HK-2 (cell line): ENCODE measurements around the gene GLI3.

ENCODE experiments used
- DNase-seq: peaks from one replicate; pipeline ENCODE4 v3.0.0-alpha.2; 2018; ENCODE audit not compliant: unreplicated experiment

Gene GLI3

DNA sequence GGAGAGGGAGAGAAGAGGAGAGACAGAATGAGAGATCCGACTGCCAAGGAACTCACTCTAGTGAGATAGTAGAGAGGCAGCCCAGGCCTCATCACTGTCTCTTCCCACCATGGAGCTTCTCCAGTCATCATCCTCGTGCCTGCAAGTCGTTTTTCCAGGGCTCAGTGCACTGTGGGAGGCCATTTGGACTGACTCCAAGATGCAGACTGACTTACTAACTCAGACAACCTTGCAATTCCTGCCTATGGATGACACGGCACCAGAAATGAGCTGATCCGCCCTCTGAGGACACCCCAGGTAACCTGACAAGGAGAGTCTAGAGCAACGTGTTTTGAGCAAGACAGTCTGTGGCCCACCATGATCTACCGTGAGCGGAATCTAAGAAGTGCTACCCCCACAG is 154.9 kb downstream of the GLI3 start:
- no peak for DNase-seq

DNA sequence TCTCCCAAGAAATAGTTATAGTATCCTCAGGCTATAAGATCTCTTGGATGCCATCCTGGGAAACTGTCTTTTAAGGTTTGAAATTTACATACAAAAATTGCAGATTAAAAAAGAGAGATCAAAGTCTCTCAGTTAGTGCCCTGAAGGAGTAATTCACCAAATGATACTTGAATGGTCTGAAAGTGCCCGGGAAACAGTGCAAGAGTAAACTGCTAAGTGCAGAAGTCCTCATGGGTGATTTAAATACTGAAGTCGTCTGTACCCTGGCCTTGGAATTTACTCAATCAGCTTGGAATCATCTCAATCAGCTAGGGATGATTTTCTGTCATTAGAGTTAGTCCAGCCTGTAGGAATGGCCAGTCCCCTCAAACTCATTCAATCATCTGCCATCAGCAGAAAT is 155.3 kb downstream of the GLI3 start:
- no peak for DNase-seq

DNA sequence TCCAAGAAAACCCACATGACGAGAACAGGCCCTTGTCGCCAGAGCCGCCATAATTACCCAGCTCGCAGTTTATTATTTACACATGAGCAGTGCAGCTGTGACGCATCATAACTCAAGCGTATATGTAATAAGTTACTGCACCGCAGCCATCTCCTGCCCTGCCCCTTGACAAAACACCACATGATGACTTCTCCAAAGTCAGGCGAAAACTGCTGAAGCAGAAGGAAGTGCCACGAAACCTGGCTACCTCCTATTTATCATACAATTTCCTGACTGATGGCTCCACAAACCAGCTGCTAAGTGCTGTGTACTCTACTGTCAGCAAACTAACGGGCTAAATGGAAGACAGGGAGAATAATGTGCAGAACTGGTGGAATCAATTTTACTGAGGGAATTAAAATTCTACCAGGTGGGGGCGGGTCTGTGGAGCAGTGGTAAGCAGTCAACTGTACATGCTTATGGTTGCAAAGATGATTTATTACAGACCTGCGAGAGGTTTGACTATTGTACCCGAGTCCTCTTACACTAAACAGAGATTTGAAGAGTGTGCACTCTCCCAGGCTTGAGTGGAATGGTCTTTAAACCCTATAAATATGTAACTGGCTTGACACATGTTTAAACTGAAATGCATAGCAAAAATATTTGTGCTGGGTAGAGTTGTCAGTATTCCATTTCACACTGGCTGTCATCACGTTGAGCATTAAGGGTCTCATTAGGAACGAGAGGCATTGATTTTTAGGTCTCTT is 156.0 kb downstream of the GLI3 start:
- DNase-seq: no peak

DNA sequence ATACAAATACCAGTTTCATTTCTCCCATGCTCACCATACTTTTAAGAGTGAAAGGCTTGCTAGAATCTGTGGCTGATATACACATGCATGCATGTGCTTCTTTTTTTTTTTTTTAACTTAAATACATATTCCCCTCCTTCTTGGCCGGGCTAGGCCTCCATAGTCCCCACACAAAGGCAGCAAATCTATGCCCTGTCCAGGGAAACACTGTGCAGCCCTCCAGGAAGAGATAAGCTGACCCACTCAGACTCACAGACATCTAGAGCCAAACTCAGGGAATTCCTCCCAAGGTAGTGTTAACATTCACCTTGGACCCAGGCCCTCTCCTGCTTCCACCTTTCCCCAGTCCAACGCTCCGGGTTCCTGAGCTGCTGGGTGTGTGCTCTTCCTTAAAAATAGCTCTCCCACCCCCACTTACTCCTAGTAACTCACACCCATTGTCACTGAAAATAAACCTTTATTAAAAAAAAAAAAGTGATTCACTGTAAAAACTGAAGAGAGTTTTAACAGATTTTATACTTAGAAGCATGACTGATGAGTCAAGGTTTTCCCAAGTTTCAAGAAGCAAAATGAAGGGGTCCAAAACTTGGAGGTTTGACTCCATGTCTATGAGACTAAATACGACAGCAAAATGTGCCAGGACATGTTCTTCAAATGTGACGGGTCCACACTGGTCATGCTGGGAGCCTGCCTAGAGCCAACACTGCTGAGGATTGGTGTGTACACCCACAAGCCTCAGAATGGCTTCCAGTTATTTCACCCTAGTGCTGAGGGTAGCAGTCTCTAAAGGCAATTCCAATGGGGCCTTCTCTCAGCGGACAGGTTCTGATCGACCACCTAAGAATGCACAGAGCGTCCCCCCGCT is 159.5 kb downstream of the GLI3 start:
- DNase-seq: no peak

DNA sequence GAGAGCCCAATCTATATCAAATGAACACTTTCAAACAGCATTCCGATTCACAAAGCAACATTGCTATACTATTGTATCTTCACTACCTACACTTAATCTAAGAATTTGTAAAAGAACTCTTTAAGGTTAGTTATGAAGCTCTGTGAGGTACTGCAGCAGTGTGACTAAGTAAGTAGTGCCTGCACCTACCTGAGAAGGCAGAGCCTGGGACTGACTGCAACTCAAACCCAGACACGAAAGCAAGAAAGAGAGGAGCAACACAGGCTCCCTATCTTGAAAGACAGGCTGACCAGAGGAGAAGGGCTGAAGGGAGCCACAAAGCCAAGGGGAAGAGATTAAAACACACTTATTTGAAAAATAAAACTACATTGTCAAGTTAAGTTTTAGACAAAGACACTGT is 160.1 kb downstream of the GLI3 start:
- DNase-seq: no peak

DNA sequence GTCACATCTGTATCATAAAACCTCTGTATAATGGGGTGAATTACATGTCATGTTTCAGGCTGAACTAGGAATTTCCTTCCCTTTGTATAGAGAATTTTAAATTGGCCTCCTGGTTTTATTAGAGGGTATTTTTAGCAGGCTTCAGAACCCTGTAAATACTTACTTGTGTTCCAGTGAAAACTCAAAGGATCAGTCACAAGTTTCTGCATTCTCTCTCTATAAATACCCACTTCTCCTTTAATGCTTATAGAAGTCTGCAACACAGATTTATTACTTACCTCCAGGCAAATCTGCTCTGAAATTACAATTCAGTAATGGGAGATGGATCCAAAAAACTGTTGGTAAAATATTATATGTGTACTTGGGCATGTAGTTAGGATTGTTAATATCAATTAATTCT is 161.6 kb downstream of the GLI3 start:
- no peak for DNase-seq

DNA sequence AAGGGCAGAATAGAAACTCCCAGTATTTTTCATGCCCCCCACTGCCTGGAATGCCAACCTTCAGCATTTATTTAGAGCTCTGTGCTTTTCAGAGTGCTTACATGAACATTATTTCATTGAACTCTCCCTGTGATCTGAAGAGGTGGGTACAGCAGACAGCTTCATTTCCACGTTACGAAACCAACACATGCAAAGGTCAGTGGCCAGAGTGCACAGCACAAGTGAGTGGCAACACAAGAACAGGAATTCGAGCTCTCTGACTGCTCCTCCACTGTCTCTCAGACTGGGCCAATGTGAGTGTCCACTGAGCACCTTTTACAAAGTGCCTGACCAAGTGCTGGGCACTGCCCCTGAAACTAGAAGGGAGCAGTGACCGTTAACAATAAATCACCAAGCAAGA is 162.9 kb downstream of the GLI3 start:
- no peak for DNase-seq

DNA sequence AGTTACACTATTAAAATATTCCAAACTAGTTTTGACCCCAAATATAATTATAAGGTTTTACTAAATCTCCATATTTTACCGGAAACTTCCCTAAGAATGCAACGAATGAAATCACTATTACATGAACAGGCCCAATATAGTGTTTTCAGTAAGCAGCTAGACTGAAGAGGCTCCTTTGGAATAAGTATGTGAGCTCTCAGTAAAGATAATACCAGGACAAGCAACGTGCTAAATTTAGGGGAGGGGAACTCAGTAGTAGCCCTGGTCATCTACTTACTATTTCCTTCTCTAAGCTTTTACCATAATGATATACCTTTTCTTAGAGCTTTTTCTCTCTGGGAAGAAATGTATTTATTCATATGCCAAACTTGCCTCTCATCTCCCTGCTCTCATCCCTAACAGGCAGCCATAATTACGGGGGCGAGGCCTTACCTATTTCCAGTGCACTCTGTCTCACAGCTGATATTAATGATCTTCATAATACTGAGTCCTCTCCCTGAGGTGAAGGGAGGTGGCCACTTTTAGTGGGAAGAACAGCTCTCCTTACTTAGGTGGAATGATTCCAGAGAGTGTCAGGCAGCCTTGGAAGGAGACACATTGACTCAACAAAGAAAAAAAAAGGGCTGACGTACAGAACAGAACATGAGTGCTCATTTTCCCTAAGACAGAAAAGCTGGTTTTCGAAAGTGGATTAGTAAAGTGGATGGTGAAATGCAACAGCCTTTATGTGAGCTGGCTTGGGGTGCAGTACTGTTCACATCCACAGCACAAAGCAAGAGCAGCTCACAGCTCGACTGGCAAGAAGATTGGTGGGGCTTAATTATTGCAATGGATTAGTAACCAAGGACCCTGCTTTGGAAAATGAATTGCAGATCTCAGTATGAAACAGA is 165.4 kb downstream of the GLI3 start:
- no peak for DNase-seq

DNA sequence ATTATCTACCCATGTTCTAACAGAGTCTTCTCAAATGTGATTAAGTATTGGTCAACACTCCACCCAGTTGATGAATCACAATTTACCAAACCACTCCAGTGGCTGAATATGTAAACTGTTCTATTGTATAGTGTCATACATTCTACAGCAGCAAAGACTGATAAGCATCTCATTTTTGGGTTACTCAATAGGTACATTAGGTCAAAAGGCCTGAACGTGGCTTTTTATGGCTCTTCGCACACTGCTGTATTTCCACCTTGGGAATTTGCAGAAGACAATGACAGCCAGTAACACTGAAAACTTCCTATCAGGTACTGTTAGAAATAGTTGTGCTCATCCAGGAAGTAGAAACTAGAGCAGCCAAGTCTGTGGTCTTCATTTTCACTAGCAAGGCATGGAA is 166.9 kb downstream of the GLI3 start:
- no peak for DNase-seq

DNA sequence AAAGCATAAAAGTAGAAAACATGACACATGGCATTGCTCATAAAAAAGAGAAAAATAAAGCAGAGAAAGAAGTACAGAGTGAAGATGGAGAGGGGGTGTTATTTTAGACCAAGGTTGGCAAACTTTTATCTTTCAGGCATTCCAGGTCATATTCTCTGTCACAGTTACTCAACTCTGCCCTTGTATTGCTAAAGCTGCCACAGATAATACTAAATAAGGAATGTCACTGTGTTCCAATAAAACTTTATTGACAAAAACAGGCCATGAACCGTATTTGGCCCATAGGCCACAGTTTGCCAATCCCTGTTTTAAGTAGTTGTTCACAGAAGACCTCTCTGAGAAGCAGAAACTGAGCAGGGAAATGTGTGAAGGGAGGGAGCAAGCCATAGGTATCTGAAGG is 167.4 kb downstream of the GLI3 start:
- DNase-seq: no peak

DNA sequence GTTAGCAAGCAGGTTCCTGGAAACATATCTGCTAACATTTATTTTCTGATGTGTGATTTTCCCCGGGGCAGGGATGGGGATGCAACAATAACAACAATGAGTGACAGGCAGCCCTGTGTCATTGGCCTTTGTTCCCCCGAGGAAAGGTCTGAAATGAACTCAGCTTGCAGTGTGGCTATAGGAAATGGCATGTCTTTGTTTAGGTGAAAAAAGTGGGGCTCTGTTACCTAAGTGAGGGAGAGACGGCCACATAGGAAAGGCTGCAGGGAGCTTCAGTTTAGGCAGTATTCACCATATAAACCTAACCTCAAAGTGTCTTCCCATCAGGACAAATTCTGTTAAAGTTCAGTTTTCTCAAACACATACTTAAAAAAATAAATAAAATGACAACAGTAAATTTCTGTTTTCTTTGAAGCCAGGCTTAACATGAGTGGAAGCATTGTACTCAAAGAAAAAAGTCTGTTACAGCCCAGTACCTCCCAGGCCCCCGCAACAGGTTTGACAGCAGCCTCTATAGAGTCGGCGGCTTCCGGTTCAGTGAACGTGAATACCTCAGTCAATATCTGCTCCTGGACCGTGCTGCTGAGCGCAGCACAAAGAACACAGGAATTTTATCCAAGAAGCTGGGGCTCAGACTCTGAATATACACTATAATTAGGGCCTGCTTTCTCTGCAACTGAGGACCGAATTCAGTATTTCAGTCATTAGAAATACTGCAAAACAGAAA is 168.3 kb downstream of the GLI3 start:
- no peak for DNase-seq

DNA sequence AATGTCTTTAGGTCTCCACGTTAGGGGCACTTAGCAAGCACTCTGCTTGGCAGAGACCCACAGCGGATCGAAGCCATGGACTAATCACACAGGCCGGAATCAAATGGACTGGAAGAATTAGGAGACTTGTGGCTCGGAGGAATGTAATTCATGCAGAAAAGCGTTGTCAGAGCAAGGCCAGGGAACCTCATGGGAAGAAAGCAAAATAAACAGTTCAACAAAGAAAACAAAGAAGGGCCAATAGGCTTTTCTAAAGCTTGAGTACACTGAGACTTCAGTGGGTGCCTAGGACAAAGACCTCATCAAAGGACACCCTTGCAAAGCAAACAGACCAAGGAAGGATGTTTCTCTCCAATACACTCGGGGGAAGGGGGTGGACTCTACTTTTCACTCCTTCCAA is 171.1 kb downstream of the GLI3 start:
- no peak for DNase-seq

DNA sequence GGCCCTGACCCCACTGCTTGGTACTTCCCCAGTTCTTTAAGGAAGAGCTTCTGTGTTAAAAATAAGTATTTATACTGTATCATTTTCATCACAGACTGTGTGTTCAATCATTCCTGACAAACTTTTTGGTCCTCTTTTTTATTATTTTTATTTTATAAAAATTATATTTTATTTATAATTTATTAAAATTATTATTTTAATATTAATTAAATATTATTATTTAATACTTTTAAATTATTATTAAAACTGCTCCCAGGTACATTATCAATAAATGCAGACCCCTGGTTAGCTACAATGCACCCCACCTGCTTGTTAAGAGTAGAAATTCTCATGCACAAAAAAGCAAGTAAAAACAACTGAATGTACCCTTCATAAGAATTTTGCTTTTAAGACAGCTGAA is 172.0 kb downstream of the GLI3 start:
- no peak for DNase-seq

DNA sequence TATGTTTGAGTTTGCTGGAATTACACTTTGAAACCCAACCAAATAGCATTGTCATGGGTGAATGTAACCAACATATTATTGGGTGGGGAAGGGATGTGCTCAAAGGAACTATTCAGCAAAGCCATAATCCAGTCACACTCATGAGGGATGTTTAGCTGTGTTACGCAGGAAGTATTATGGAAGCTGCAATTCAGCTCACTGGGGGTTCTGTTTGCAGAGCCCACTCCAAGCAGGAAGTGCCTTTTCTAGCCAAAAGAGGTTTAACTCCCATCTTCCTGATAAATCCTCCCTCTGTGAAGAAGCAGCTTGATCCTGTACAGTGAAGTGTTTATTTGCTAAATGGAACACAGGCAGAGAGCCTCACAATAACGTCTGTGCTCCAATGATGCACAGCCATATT is 172.5 kb downstream of the GLI3 start:
- DNase-seq: no peak

DNA sequence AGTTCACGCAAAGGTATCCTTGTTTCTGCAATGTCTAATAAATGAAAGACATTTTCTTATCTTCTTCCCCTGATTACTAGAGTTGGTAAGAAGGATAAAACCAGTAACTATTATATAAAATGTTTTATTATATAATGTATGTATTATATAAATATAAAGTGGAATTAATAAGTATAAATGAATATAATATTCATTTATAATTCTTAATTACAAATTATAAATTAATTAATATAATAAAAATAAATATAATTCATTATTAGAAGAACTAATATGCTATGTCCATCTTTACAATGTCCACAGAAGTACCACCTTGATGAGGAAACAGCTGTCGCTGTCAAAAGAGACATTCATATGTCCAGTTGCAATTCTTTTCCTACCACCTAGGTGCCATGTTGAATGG is 177.7 kb downstream of the GLI3 start:
- no peak for DNase-seq

DNA sequence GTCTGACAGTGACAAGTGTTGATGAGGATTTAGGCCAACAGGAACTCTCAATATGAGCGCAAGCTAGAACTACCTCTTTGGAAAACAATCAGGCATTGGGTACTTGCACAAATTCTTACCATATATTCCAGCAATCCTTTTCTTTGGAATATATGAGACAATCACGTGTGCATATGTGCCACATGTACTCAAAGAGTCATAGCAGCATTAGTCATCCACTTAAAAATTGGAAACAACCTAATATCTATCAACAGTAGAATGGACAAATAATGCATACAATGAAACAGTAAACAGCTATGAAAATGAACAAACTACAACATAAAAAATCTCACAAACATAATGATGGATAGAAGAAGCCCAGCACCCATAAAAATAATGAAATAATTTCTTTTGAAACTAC is 179.7 kb downstream of the GLI3 start:
- DNase-seq: no peak

DNA sequence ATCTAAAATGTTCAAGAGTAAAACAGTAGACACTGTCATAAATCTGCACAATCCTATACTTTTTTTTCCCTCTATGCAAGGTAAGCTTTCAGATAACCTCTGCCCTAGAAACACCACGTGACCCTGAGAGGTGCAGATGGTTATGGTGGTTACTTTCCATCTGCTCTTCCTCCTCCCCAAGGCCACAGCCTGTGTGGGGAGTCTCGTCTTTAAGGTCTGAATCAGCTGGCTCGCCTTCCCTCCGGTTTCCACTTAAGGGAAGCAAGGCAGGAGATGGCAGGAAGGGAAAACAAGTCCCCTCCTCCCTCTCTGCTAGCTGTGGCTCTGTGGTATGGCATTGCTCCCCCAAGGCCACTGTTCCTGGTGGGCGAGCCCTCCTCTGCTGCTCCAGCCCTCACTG is 181.8 kb downstream of the GLI3 start:
- no peak for DNase-seq

DNA sequence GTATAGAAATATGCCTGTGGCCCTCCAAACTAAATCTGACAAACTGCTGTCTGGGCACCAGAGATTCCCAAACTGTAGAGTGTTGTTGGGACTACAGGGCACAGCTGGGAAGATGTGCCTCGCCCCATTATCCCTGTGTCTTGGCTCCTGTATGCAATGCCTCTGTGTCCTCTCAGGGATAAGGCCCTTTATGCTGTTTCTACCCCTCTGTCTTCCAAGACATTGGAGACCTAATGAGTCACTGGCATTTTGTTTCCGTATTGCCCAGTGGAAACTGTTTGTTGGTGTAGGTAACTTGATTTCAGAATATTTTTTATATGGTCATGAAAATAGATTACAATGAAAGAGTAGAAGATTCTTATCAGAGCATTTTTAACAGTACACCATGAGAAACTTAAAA is 183.2 kb downstream of the GLI3 start:
- DNase-seq: no peak

DNA sequence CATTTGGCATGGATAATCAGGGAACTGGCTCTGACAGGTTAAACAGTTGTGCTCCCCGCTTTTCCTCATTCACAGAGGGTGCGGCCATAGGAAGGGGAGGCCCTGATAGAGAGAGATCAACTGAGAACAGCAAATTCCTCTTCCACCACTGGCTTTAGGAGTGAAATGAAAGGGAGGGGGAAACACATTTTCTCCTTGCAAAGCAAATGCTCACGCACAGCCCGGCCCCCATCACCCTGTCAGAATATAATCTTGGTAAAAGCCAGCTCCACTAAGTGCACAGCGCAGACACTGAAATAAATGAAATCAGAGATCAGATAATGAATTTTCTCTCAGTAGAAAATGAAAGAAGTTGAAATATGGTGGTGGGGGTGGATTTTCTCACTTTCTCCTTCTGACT is 187.2 kb downstream of the GLI3 start:
- DNase-seq: no peak

DNA sequence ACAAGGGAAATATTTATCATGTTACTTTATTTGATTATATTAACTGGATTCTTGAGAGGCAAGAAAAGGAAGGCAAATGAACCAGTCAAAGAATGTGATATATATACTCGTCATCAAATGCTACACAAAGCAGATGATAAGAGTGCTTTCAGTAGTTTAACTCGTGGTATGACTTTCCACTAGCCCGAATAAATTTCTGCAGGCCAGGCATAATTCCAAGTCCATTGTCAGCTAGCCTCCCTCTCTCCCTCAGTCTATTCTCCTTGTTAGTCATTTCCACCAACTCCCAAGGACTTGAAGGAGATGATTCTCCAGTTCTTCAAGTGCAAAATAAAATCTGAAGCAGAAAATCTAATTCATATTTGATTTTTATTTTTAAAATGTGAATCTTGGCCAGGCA is 190.5 kb downstream of the GLI3 start:
- DNase-seq: no peak

DNA sequence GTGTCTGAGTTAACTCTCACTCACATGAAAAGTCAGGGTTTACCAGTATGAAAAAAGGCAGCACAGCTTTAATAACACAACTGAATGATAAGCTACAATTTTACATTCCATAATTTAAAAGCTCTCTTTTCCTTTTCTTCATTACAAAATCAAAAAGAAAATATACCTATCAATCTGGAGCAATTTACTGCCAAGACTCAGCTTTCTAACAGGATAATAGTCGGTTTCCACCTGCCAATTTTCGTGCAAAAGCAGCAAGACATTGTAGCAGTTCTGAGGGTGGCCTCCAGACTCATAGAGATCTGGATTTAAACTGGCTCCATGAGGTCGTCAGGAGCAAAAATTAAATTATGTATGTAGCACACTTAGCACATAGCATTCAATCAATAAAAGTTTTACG is 191.0 kb downstream of the GLI3 start:
- DNase-seq: no peak

DNA sequence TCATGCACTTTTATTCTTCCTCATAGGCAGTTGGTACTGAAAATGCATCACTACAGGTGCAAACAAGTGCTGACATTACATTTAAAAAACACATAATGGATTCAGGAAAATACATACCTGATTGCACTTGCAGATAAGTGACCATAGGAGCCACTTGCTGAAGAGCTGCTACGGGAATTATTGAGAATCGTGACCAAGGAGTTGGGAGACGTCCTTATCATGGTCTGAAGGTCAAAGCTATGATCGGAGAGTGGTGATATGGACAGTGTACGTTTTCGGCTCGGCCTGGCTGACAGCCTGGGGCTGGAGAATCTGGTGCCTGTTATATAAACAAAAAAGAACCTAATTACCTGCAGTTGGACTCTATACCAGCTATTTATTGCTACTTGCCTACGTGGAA is 197.1 kb downstream of the GLI3 start:
- no peak for DNase-seq
